ENCODE results near the gene KIAA1217.

Gene KIAA1217

GRCh38 chr10:24552346-24553016 lies 343.5 kb downstream of the KIAA1217 start:
- DNase-seq (ENCODE audit: low spot score): no peak

- DNase-seq (ENCODE audit: low spot score): no peak
Observed at GRCh38 chr10:24553051-24553612, 344.2 kb downstream of the KIAA1217 start.

GRCh38 chr10:24554036-24554435 lies 345.1 kb downstream of the KIAA1217 start:
- no peak for DNase-seq (ENCODE audit: low spot score)

- DNase-seq (ENCODE audit: low spot score): no peak
Observed at GRCh38 chr10:24556126-24556749, 347.3 kb downstream of the KIAA1217 start.

GRCh38 chr10:24556750-24557742 lies 348.1 kb downstream of the KIAA1217 start:
- DNase-seq (ENCODE audit: low spot score): peak; percentile 33

- DNase-seq (ENCODE audit: low spot score): no peak
Observed at GRCh38 chr10:24561453-24561852, 352.5 kb downstream of the KIAA1217 start.

GRCh38 chr10:24568042-24568441 lies 359.1 kb downstream of the KIAA1217 start:
- DNase-seq (ENCODE audit: low spot score): no peak

GRCh38 chr10:24569330-24569796 lies 360.4 kb downstream of the KIAA1217 start:
- no peak for DNase-seq (ENCODE audit: low spot score)

GRCh38 chr10:24569828-24570657 lies 361.1 kb downstream of the KIAA1217 start:
- DNase-seq (ENCODE audit: low spot score): no peak

- DNase-seq (ENCODE audit: low spot score): no peak
Observed at GRCh38 chr10:24570658-24571426, 361.9 kb downstream of the KIAA1217 start.

GRCh38 chr10:24571870-24572450 lies 363.0 kb downstream of the KIAA1217 start:
- DNase-seq (ENCODE audit: low spot score): no peak

GRCh38 chr10:24574161-24574560 lies 365.2 kb downstream of the KIAA1217 start:
- DNase-seq (ENCODE audit: low spot score): no peak

GRCh38 chr10:24574578-24575155 lies 365.7 kb downstream of the KIAA1217 start:
- no peak for DNase-seq (ENCODE audit: low spot score)

- no peak for DNase-seq (ENCODE audit: low spot score)
Observed at GRCh38 chr10:24575481-24576002, 366.6 kb downstream of the KIAA1217 start.

GRCh38 chr10:24579448-24579847 lies 370.5 kb downstream of the KIAA1217 start:
- no peak for DNase-seq (ENCODE audit: low spot score)

- DNase-seq (ENCODE audit: low spot score): no peak
Observed at GRCh38 chr10:24579906-24580305, 371.0 kb downstream of the KIAA1217 start.

- DNase-seq (ENCODE audit: low spot score): no peak
Observed at GRCh38 chr10:24589265-24589664, 380.3 kb downstream of the KIAA1217 start.

GRCh38 chr10:24590697-24591457 lies 381.9 kb downstream of the KIAA1217 start:
- no peak for DNase-seq (ENCODE audit: low spot score)
